ENCODE measurements around the gene SYT1.

Gene SYT1

GRCh38 chr12:79448816-79449215 is 584.2 kb downstream of the SYT1 start:
- no peak for TF ChIP-seq CTCF (IDR thresholded peaks at IDR 0.05; ENCODE audit: insufficient read depth, low read length, poor library complexity, severe bottlenecking)
- no peak for TF ChIP-seq EZH2phosphoT487 (conservative IDR thresholded peaks at IDR 0.05; ENCODE audit: low read length)
- H3K79me2 ChIP-seq (ENCODE audit: insufficient read depth, low read length), result no peaks in the 10 kb centered on the region
- no peak overlapping the region for H3K4me2 ChIP-seq (ENCODE audit: low read depth, low read length, poor library complexity, severe bottlenecking)
- no peaks in the 10 kb centered on the region for H4K20me1 ChIP-seq (ENCODE audit: low read depth, low read length)
- no peak overlapping the region for H3K9ac ChIP-seq (ENCODE audit: low read length)
- H3K4me3 ChIP-seq (ENCODE audit: insufficient read depth, low read length, poor library complexity, severe bottlenecking), result no peak overlapping the region
- H3F3A ChIP-seq (ENCODE audit: insufficient read depth), result no peaks in the 10 kb centered on the region
- no peaks in the 10 kb centered on the region for H3K36me3 ChIP-seq (ENCODE audit: low read length)
- H3K27me3 ChIP-seq (ENCODE audit: low read length), result no peaks in the 10 kb centered on the region
- H2AFZ ChIP-seq (ENCODE audit: low read depth, low read length, severe bottlenecking), result no peak overlapping the region
- H3K9me2 ChIP-seq (replicated peaks; ENCODE audit: insufficient read depth, low read length), result no peaks in the 10 kb centered on the region
- no peak overlapping the region for H3K27ac ChIP-seq (ENCODE audit: low read depth, low read length)
- H3K9me3 ChIP-seq (ENCODE audit: insufficient read depth, low read length), result no peaks in the 10 kb centered on the region

- no peak overlapping the region for H3K27ac ChIP-seq (ENCODE audit: low read depth, low read length)
- H3K27me3 ChIP-seq (ENCODE audit: low read length), result no peaks in the 10 kb centered on the region
- H4K20me1 ChIP-seq (ENCODE audit: low read depth, low read length), result no peaks in the 10 kb centered on the region
- no peaks in the 10 kb centered on the region for H3K9me2 ChIP-seq (replicated peaks; ENCODE audit: insufficient read depth, low read length)
- H3K9me3 ChIP-seq (ENCODE audit: insufficient read depth, low read length), result no peaks in the 10 kb centered on the region
- H3F3A ChIP-seq (ENCODE audit: insufficient read depth), result no peaks in the 10 kb centered on the region
- no peak overlapping the region for H3K4me3 ChIP-seq (ENCODE audit: insufficient read depth, low read length, poor library complexity, severe bottlenecking)
- H2AFZ ChIP-seq (ENCODE audit: low read depth, low read length, severe bottlenecking), result no peak overlapping the region
- H3K9ac ChIP-seq (ENCODE audit: low read length), result no peak overlapping the region
- TF ChIP-seq CTCF (IDR thresholded peaks at IDR 0.05; ENCODE audit: insufficient read depth, low read length, poor library complexity, severe bottlenecking), result no peak
- no peak for TF ChIP-seq EZH2phosphoT487 (conservative IDR thresholded peaks at IDR 0.05; ENCODE audit: low read length)
- H3K4me2 ChIP-seq (ENCODE audit: low read depth, low read length, poor library complexity, severe bottlenecking), result no peak overlapping the region
- H3K79me2 ChIP-seq (ENCODE audit: insufficient read depth, low read length), result no peaks in the 10 kb centered on the region
- no peaks in the 10 kb centered on the region for H3K36me3 ChIP-seq (ENCODE audit: low read length)
Observed at GRCh38 chr12:79451365-79451764, 586.8 kb downstream of the SYT1 start.

- no peaks in the 10 kb centered on the region for H3K27me3 ChIP-seq (ENCODE audit: low read length)
- H3K9ac ChIP-seq (ENCODE audit: low read length), result no peak overlapping the region
- no peaks in the 10 kb centered on the region for H3K79me2 ChIP-seq (ENCODE audit: insufficient read depth, low read length)
- H3F3A ChIP-seq (ENCODE audit: insufficient read depth), result no peaks in the 10 kb centered on the region
- no peak overlapping the region for H2AFZ ChIP-seq (ENCODE audit: low read depth, low read length, severe bottlenecking)
- no peak overlapping the region for H3K4me2 ChIP-seq (ENCODE audit: low read depth, low read length, poor library complexity, severe bottlenecking)
- no peaks in the 10 kb centered on the region for H4K20me1 ChIP-seq (ENCODE audit: low read depth, low read length)
- no peaks in the 10 kb centered on the region for H3K36me3 ChIP-seq (ENCODE audit: low read length)
- H3K4me3 ChIP-seq (ENCODE audit: insufficient read depth, low read length, poor library complexity, severe bottlenecking), result no peak overlapping the region
- no peak for TF ChIP-seq CTCF (IDR thresholded peaks at IDR 0.05; ENCODE audit: insufficient read depth, low read length, poor library complexity, severe bottlenecking)
- TF ChIP-seq EZH2phosphoT487 (conservative IDR thresholded peaks at IDR 0.05; ENCODE audit: low read length), result no peak
- no peaks in the 10 kb centered on the region for H3K9me2 ChIP-seq (replicated peaks; ENCODE audit: insufficient read depth, low read length)
- H3K9me3 ChIP-seq (ENCODE audit: insufficient read depth, low read length), result no peaks in the 10 kb centered on the region
- H3K27ac ChIP-seq (ENCODE audit: low read depth, low read length), result no peak overlapping the region
Observed at GRCh38 chr12:79451978-79452377, 587.4 kb downstream of the SYT1 start.
